ENCODE data around the gene MLLT10.

Gene MLLT10

GRCh38 chr10:21501731-21502347 lies 32.2 kb upstream of the MLLT10 start:
- DNase-seq, result no peak

DNA sequence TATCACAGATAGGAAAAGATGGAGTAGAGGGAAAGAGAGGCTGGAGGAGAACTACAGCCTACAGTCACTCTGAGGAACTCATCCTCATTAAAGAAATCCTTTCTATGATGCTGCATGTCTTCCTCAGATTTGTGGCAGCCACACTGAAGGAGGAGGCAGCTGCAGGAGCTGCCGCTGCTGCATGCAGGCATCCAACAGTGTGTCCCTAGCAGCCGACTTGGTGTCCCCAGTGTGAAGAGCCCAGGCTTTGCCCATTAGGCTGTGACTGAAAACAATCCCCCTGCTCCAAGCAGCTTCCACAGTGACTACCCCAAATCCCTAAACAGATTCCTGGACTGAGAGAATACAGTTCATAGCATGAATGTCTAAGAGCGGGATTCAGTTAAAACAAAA lies 31.7 kb upstream of the MLLT10 start:
- DNase-seq, result no peak

DNA sequence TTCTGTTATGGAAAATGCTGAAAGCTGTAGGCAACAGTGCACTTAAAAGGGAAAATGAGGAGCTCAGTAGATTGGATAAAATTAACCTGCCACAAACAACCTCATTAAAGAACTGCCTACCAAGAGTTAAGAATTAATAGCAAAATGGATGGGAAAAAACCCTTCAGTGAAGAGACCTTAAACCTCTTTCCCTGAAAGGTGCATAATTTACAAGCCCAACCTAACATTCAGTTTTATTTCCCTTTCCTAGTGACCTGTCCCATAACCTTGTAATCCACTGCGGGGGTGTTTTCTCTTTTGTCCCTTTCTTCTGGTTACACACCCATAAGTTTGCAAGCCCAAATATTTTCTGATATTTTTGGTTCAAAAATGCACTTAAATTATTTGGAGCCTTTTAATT lies 30.5 kb upstream of the MLLT10 start:
- DNase-seq, result no peak

GRCh38 chr10:21505711-21506278 lies 28.2 kb upstream of the MLLT10 start:
- no peak for DNase-seq

DNA sequence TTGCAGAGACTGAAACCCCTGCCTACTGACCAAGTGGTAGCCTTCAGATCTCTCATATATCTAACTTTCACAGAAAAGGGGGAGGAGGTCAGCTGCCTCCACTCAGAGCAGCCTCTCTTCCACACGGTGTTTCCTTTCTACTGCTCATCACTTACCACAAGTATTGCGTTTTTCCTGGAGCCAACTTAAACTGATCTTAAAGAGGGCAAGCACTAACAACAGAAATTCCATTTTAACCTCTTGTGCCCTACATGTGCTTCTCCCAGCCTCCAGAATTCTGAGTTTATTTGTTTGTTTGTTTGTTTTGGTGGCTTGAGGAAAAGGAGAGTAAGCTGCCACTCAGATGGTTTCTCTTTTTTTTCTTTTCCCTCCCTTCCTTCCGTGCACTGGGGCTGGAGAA lies 27.7 kb upstream of the MLLT10 start:
- DNase-seq, result no peak

DNA sequence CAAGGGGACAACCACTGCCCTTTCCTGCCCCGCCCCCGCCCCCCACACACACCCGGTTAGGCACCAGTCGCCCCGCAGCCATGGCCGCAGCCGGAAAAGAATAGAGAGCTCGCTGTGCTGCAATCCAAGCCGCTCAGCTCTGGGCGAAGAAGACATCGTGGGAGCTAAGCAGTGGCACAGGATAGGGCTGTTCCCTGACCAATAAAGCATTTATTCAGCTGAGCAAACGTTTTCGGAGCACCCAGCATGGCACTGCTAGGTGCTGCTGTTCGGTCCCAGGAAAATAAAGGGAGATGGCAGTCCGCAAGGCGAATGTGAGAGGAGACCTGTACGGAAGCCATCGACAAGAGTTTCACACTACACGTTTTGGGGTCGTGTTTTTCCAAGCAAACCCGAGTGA lies 26.9 kb upstream of the MLLT10 start:
- no peak for DNase-seq

- DNase-seq, result no peak
These were observed 25.2 kb upstream of the MLLT10 start for GRCh38 chr10:21508706-21509331.

GRCh38 chr10:21509341-21510240 lies 24.4 kb upstream of the MLLT10 start:
- no peak for DNase-seq

DNA sequence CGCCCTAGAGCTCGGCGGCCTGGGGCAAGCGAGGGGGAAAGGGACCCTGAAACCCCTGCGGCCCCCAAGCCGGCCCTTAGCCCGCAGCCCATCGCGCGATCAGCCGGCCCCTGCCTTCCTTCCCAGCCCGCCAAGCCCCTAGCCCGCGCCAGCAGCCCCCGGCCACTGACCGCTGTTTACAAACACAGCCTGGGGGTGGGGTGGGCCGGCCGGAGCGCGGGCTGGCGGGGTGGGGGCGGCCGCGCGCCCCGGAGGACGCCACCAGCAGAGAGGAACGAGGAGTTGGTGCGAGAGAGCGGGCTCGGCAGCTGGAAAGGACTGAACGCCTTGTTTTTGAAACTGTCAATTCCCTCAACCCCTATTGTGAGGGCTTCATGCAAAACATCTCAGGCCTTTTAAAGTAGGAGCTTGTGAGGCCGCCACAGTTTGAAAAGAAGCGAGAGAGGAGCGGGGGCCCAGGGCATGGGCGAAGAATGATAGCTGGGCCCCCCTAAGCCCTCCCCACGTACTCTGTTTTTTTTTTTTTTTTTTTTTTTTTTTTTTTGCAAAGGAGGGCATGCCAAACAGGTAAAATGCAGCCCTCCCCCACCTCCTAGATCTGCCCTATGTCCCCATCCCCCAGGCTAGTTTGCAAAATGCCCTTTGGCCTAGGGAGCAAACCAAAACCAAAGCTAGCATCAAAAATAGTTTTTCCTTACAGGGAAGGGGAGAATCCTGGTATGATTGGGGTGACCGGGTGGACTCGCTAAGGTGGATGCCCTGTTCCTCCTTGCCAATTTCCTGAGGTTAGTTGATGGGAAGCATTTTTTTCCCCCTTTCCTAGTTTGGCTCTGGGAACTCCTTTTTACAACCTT lies 23.6 kb upstream of the MLLT10 start:
- DNase-seq, result no peak

DNA sequence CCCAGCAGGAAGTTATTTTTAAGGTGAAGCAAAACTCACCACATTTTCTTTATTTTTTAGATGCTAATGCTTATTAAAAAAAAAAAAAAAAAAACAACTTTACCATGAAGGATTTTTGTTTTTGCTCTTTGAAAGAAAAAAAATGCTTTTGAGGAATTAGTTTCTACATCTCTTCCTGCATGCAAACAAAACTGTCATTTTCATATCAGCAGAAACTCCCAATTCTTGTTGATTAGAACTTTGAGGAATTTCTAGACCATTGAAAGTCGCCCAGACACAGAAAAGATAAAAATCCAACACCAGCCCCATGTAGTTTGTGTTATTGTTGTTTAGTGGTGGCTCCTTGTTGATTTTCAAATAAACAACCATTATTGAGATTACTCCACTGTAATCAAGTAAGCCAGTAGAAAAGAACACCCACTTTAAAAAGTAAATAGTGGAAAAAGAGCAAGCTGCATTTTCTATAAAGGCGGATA lies 22.9 kb upstream of the MLLT10 start:
- no peak for DNase-seq

DNA sequence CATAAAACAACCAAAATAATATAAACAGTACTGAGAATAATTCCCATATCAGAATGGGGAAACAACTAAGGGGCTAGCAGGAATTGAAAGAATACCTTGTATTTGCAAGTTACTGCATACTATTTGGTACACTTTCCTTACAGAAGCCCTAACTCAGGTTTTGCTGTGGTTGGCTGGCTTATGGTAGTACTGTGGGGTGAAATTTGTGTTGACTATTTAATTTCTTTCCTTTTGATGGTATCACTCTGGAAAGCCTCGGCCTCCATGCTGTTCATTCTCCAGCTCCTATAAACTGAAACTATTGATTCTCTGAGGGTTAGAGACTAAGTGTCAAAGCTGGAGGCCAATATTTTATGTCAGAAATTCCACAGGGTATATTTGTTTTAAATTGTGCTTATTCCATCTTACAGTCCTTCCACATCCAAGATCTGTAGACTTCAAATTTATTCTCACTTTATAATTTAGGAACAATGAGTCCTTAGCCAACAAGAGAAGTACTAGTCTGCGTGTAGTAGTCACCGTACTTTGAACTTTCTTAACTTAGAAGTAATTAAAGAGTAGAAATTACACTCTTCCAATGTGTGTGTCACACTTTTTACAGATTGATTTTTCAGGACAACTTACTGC lies 22.0 kb upstream of the MLLT10 start:
- DNase-seq, result no peak

DNA sequence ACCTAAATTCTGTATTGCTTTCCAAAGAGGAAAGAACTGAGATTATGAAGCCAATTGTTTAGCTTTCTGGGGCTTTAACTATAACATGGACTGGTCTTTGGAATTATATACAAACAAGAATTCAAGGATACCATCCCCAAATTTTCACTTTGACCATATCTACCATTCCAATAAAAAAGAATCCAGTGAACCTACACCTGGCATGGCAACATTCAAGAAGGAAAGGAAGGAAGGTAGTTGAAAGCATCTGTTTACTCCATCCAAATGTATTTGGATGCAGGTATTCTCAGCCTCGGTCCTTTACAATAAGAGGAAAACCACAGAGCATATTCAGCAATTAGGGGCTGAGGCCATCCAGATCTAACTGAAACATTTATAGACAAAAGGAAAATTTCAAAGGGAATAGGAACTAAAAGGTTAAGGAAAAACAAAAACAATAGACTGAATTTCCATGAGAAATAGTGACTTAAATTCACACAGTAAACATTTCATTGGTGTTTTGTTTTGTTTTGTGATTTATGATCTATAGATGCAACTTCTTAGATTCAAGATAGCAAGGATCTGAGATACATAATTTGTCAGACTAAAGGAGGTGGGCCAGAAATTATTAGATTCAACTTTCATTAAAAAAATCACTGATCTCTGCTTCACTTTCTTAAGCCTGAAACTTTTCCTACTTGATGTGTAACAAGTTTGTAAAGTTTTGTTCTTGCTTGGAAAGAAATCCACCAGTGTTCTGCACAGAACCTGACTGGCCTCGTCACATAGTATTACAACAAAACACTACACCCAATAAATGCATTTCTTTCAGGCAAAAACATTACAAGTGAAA lies 21.2 kb upstream of the MLLT10 start:
- DNase-seq, result no peak

GRCh38 chr10:21513405-21513788 lies 20.6 kb upstream of the MLLT10 start:
- no peak for DNase-seq

DNA sequence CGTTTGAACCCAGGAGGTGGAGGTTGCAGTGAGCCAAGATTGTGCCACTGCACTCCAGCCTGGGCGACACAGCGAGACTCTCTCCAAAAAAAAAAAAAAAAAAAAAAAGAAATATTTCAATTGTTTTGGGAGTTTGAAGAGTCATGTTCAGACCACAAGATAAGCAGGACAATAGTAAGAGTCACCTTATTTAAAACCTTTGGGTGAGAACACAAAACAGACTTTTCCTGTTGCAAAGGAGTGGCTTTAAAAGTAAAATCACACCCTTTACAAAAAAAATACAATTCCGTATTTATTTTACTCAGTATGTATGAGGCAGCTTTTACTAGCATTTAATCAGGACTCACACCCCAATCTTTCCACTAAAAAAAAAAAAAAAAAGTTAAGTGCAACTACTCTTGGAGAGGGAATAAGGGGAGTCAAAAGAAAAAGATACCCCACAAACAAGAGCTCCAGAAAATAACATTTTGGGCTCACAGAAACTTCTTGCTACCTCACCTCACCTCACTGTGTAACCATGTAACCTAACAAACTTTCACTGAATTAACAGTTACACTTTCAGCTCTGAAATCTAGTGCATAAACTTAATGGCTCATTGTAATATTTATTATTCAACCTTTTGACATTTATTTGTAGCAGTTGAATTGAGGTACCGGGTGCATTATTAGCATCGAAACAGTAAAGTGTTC lies 19.8 kb upstream of the MLLT10 start:
- no peak for DNase-seq

GRCh38 chr10:21514818-21515351 lies 19.1 kb upstream of the MLLT10 start:
- DNase-seq, result no peak

DNA sequence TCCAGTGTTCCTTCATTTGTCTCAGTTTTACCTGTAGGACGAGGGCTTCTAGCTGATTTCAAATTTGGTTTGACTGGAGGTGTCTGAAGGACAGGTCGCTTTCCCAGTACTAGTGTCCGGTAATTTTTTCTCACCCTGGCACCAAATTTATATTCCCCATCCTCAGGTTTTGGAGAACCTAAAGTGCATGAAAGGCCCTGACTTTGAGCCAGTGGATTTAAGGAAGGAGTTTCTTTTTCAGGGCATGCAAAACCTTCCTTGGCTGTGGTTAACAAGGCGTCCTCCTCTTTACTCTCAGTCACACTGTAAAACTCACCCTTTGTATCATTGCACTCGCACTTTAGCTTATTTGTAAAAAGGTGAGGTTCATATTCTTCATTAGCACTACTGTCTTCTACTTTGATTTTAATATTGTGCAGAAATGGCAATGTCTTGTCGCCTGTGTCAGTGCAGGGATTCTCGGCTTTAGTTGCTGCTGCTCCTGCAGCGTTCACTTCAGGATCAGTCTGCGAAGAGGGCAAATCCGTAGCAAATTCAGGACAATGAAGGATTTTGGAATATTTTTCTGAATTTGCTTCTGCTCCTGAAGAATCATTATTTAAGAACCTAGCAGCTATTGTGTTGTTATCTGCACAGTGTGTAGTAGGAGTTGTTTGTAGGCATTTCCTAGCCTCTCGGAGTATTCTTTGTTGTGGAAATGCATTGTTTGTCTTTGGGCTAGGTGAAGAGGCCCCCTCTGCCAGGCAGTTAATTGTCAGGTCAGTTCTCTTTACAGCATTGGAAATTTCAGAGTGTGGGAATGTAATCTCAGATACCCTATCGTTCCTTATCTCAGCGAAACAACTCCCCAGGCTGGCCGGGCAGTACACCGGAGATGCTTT lies 18.4 kb upstream of the MLLT10 start:
- no peak for DNase-seq

GRCh38 chr10:21516242-21517131 lies 17.5 kb upstream of the MLLT10 start:
- DNase-seq, result no peak

All from NK-92 treated with Interleukin-12 subunit alpha and Interleukin-12 subunit beta, amount 100 ng/mL, for 24 hours (cell line).